RKO (cell line): Measurements from ENCODE around the gene EFNA1.
"Not testable (repeated sequence)": the region's sequence is repeated elsewhere in the genome, so short reads cannot be mapped to it uniquely, and the experiment has no call there.

Experiments used
- DNase-seq: peaks from one replicate; pipeline ENCODE4 v3.0.0-alpha.2; 2016; ENCODE audit warnings: low spot score

EFNA1 gene

GRCh38 chr1:155125511-155125945 lies 2.1 kb upstream of the EFNA1 start:
- DNase-seq: no peak

- no peak for DNase-seq
Measured at GRCh38 chr1:155125946-155126555, 1.6 kb upstream of the EFNA1 start.

GRCh38 chr1:155126556-155127104 lies 1.0 kb upstream of the EFNA1 start:
- no peak for DNase-seq

- no peak for DNase-seq
Measured at GRCh38 chr1:155127967-155128754, 485 bp downstream of the EFNA1 start.

GRCh38 chr1:155128755-155129473 lies 1.2 kb downstream of the EFNA1 start:
- no peak for DNase-seq

- no peak for DNase-seq
Measured at GRCh38 chr1:155130272-155131006, 2.8 kb downstream of the EFNA1 start.

- DNase-seq: no peak
Measured at GRCh38 chr1:155131285-155131684, 3.6 kb downstream of the EFNA1 start.

- no peak for DNase-seq
Measured at GRCh38 chr1:155131856-155132255, 4.2 kb downstream of the EFNA1 start.

- DNase-seq: no peak
Measured at GRCh38 chr1:155133799-155134281, 6.2 kb downstream of the EFNA1 start.

- no peak for DNase-seq
Measured at GRCh38 chr1:155134322-155134721, 6.6 kb downstream of the EFNA1 start.

GRCh38 chr1:155134880-155135414 lies 7.3 kb downstream of the EFNA1 start:
- peak; percentile 95 for DNase-seq

GRCh38 chr1:155135415-155136028 lies 7.8 kb downstream of the EFNA1 start, which contains the start of gene SLC50A1:
SLC50A1 (plus strand) TSS chr1:155135852; CDS start chr1:155135912, 60 bp downstream.
- peak; percentile 95 for DNase-seq

GRCh38 chr1:155136748-155137147 lies 9.1 kb downstream of the EFNA1 start:
- peak; percentile 34 for DNase-seq

- DNase-seq: no peak
Measured at GRCh38 chr1:155137154-155137949, 9.7 kb downstream of the EFNA1 start.

GRCh38 chr1:155139895-155140629 lies 12.4 kb downstream of the EFNA1 start, which contains the start of gene DPM3:
DPM3 (minus strand) TSS chr1:155140531; CDS start chr1:155140240, 291 bp downstream.
- peak; percentile 88 for DNase-seq

- DNase-seq: no peak
Measured at GRCh38 chr1:155140630-155140953, 12.9 kb downstream of the EFNA1 start.

GRCh38 chr1:155141749-155142148 lies 14.1 kb downstream of the EFNA1 start:
- DNase-seq: no peak

GRCh38 chr1:155145491-155145890 lies 17.8 kb downstream of the EFNA1 start:
- DNase-seq: no peak

GRCh38 chr1:155155996-155156643 lies 28.4 kb downstream of the EFNA1 start:
- DNase-seq: not testable (repeated sequence)
